Measurements from ENCODE around the gene OGFOD2.
"Not testable (repeated sequence)": the region's sequence is repeated elsewhere in the genome, so short reads cannot be mapped to it uniquely, and the experiment has no call there.

Gene OGFOD2

GRCh38 chr12:123005081-123005626, 30.1 kb downstream of the OGFOD2 start:
- DNase-seq = no peak

- DNase-seq = no peak
Observed at GRCh38 chr12:123006977-123007376, 31.9 kb downstream of the OGFOD2 start.

GRCh38 chr12:123010110-123010509, 35.1 kb downstream of the OGFOD2 start:
- DNase-seq = no peak

- no peak for DNase-seq
Observed at GRCh38 chr12:123010681-123011080, 35.6 kb downstream of the OGFOD2 start.

GRCh38 chr12:123011701-123012100, 36.7 kb downstream of the OGFOD2 start:
- no peak for DNase-seq

- DNase-seq = no peak
Observed at GRCh38 chr12:123013185-123014095, 38.4 kb downstream of the OGFOD2 start.

- not testable (repeated sequence) for DNase-seq
Observed at GRCh38 chr12:123014473-123014872, 39.4 kb downstream of the OGFOD2 start.

GRCh38 chr12:123017753-123018152, 42.7 kb downstream of the OGFOD2 start:
- no peak for DNase-seq

GRCh38 chr12:123019841-123020138, 44.7 kb downstream of the OGFOD2 start:
- DNase-seq = no peak

- no peak for DNase-seq
Observed at GRCh38 chr12:123021688-123022604, 46.9 kb downstream of the OGFOD2 start.

GRCh38 chr12:123022846-123023245, 47.8 kb downstream of the OGFOD2 start:
- no peak for DNase-seq

- DNase-seq = no peak
Observed at GRCh38 chr12:123024819-123025391, 49.9 kb downstream of the OGFOD2 start.

- no peak for DNase-seq
Observed at GRCh38 chr12:123026094-123026853, 51.2 kb downstream of the OGFOD2 start.

GRCh38 chr12:123027726-123028445, 52.8 kb downstream of the OGFOD2 start:
- DNase-seq = no peak

GRCh38 chr12:123028475-123028874, 53.4 kb downstream of the OGFOD2 start:
- no peak for DNase-seq

GRCh38 chr12:123029550-123029949, 54.5 kb downstream of the OGFOD2 start:
- no peak for DNase-seq
